ENCODE measurements around the gene NKAIN4.

Gene NKAIN4

GRCh38 chr20:63287697-63288580, 33.7 kb upstream of the NKAIN4 start:
- DNase-seq, result no peak

GRCh38 chr20:63286781-63287696, 32.8 kb upstream of the NKAIN4 start:
- no peak for DNase-seq

DNA sequence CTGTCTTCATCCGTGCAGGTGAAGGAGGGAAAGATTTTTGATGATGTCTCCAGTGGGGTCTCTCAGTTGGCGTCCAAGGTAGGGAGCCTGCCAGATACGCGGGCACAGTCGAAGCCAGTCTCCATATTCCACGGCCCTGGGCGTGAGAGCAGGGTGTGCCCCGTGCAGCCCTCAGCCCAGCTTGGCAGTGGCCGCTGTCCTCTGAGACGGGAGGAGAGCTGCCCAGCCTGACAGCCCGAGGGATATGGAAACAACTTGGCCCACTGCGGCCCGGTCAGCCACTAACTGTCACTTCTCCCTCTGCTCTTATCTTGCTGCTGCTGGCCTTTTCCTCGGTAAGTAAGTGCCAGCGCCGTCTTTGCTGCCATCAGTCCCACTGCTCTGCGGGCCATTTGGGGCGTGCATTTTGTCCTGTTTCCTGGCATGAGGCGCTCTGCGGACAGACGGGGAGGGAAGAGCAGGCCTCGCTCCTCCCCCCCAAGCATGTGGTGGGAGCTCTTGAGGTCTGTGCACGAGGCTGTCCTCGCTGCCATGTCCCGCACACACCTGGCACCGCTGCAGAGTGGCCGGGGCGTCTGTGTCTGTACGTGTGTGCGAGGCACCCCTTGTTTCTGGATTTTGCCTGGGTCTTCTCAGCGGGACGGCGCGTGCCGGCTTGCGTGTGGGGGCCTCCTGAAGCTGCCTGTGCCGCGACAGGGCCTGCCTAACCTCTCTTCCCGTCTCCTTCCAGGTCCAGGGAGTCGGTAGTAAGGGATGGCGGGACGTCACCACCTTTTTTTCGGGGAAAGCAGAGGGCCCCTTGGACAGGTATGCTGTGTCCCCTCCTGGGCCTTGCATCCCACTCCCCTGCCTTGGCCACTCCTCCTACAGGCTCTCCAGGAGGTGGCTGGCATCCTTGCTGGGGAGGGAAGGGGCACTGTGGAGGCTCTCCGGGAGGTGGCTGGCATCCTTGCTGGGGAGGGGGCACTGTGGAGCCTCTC, 31.7 kb upstream of the NKAIN4 start:
- no peak for DNase-seq

- no peak for DNase-seq
Measured at GRCh38 chr20:63284981-63285524, 30.8 kb upstream of the NKAIN4 start.

GRCh38 chr20:63284544-63284949, 30.3 kb upstream of the NKAIN4 start:
- no peak for DNase-seq

DNA sequence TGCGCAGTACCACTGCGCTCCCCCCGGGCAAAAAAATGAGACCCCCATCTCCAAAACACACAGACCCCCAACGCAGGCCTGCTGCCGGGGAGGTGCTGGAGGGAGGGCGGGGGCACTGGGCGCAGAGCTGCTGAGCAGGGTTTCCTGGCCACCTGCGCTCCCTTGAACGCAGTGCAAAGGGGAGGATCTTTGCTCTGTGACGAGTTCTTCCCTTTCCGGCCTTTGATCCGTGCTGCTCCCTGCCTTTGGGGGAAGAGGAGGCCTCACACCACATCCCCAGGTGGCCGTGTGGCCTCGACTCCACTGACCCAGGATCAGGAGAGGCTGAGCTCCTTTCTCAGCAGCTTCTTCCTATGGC, 29.8 kb upstream of the NKAIN4 start:
- DNase-seq, result no peak

DNA sequence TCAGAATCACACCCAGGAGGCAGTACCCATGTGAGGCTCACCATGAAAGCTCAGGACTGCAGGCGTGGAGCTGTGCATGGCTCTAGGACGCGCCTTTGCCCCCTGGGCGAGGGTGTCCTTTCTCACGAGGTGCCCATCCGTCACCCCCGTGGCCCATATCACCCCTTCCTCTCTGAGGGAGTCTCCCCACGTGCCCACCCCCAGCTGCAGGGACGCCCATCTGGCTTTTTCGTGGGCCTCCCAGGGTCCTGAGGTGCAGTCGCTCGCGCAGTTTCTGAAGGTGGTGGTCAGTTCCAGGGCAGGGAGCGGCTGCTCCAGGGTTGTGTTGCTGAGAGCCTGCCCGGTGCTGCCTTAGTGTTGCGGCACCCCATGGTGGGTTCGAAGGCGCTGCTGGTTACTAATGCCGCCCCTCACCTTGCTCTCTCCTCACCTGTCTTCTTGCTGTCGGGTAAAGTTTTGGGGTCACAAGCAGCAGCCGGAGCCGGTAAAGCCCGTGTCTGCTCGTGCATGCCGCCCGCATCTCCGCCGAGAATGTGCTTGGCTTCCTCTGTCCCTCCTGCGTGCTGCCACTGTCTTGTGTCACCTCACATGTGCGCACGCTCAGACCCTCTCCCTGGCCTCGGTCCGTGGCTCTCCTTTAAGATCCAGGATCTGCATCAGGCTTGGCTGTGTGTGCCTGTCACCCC, 29.3 kb upstream of the NKAIN4 start:
- DNase-seq, result no peak

- no peak for DNase-seq
Measured at GRCh38 chr20:63282946-63283345, 28.7 kb upstream of the NKAIN4 start.

DNA sequence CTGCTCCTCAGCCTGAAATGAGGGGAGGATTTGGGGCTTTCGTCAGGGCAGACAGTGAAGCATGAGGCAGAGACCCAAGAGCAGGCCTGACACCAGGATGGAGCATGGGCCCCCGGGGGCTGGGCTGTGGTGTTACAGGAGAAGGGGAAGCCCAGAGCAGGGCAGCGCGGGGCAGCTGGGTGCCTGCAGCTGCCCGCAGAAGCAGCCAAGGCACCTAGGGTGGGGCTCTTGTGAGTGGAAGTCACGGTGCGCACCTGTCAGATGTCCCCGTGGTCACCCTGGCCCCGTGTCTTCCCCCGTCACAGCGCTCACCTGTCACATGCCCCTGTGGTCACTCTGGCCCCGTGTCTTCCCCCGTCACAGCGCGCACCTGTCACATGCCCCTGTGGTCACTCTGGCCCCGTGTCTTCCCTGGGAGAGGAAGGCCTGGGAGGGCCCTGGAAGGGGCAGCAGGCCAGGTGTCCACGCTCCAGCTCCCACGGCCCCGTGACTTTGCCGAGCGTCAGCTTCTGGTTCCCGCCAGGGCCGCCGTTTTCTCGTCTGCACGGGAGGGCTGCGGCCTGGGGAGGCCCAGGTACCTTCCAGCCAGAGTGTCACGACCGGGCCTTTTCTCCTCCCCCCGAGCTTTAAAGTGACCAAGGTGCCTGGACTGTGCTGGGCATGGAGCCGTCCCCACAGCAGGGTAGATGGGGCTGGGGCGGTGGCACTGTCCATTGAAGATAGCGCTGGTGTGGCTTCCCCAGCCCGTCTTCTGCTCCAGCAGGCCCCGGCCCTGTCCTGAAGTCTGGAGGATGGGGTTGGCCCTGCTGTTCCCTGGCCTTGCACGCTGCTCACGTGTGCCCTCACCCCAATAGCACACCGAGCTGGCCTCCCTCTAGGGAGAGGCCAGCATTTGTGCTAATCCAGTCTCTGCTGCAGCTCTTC, 27.7 kb upstream of the NKAIN4 start:
- DNase-seq, result no peak

GRCh38 chr20:63280929-63281545, 26.8 kb upstream of the NKAIN4 start:
- DNase-seq, result no peak

- no peak for DNase-seq
Measured at GRCh38 chr20:63280371-63280770, 26.1 kb upstream of the NKAIN4 start.

DNA sequence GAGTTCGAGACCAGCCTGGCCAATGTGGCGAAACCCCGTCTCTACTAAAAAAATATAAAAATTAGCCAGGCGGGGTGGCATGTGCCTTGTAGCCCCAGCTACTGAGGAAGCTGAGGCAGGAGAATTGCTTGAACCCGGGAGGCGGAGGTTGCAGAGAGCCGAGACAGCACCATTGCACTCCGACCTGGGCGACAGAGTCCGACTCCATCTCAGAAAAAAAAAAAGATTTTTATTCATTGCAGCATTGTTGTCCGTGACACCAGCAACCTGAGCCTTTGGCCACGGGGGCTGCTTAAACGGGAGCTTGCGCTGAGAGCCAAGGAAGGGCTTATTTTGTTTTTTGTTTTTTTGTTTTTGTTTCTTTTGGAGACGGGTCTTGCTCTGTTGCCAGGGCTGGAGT, 25.7 kb upstream of the NKAIN4 start:
- DNase-seq, result no peak

- no peak for DNase-seq
Measured at GRCh38 chr20:63278661-63279060, 24.4 kb upstream of the NKAIN4 start.

DNA sequence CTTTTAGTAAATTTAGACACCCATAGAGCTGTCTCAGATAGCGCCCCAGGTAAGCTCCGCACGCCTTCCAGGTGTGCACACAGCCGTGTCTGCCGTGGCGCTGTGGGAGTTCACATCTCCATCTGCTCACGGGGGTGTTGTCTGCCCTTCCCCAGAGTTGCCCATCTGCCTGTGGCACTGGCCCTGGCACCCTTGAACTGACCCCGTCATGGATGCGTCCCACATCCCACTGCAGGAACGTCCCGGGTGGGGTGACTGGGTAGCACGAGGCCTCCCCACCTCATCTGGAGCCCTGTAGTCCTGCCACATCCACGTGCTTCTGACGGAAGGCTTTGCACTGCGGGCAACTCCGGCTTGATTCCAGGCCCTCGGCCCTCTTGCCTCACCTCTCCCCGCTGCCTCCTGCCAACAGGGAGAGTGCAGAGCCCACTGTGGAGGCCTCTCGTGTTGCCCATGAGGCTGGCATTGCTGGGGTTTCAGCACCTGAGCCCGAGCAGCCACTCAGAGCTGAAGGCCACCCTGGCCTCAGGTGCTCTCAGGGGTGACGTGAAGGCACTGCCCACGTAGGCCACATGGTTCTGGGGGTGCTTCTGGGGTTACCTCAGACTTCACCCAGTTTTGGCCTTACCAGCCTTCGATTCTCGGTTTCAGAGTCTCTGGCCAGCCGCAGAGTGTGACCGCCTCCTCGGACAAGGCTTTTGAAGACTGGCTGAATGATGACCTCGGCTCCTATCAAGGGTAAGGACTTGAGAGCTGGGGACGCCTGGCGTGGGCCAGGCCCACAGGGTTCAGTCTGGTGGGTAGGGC, 23.4 kb upstream of the NKAIN4 start:
- DNase-seq, result no peak

DNA sequence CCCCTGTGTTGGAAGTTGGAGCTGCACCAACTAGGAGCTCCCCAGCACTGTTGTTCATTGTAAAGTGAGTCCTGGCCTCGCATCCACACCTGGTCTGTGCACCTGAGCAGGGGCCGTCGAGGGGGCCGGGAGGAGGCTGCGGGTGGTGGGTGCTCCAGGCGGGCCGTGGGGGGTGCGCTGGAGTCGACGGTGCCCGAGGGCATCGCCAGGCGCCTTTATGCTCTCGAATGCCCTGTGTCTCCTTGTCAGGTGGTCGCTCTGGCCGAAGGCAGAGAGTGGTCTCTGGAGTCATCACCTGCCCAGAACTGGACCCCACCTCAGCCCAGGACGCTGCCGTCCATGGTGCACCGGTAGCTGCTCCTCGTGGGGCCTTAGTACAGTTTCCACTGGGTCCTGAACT, 22.7 kb upstream of the NKAIN4 start:
- no peak for DNase-seq

DNA sequence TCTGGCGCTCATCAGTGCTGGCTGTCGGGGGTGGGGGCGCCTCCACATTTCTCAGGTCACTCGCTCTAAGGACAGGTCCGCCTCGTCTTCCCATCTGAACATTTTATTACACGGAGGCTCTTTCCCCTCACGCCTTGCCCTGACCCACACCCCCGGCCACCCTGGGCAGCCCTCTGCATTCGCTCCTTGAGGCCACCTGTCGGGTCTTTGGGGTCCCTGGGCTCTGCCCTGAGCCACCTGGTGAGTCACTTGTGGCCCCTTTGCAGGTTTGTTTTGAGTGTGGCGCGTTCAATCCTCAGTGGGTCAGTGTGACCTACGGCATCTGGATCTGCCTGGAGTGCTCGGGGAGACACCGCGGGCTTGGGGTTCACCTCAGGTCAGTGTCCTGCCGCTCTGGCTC, 21.6 kb upstream of the NKAIN4 start:
- DNase-seq, result no peak

DNA sequence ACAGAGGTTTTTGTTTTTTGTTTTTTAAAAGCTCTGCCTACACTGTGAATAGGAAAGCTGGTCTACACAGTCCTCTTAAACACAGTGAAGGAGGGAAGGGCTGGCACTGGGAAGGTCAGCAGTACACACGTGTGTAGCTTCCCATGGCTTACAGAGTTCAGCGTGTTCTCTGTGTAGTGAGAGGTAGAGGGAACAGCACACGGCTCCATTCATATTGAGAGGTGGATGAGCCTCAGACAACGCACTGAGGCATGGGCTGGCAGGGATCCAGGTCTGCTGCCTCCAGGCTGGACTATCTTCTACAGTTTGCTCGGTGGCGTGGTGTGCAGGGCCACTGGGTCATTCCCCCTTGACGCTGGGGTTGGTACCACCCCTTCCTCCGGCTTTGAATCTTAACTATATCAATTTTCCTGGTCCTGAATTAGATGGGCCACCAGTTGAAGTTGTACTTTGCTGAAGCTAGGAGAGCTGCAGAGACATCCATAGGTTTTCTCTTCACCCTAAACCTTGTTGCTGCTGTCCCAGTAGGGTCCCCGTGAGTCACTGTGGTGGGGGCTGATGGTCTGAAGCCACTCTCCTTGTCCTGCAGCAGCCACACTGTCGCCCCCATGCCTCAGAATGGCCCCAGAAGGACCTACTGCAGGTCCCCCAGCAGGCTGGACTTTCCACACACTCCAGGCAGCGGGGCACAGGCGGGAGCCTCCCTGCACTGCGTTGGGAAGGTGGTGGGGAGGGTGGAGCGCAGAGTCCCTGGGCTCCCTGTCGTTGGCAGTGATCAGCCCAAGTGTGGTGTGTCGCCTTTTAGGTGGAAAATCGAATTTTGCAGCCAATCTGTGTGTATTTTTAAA, 20.3 kb upstream of the NKAIN4 start:
- no peak for DNase-seq

DNA sequence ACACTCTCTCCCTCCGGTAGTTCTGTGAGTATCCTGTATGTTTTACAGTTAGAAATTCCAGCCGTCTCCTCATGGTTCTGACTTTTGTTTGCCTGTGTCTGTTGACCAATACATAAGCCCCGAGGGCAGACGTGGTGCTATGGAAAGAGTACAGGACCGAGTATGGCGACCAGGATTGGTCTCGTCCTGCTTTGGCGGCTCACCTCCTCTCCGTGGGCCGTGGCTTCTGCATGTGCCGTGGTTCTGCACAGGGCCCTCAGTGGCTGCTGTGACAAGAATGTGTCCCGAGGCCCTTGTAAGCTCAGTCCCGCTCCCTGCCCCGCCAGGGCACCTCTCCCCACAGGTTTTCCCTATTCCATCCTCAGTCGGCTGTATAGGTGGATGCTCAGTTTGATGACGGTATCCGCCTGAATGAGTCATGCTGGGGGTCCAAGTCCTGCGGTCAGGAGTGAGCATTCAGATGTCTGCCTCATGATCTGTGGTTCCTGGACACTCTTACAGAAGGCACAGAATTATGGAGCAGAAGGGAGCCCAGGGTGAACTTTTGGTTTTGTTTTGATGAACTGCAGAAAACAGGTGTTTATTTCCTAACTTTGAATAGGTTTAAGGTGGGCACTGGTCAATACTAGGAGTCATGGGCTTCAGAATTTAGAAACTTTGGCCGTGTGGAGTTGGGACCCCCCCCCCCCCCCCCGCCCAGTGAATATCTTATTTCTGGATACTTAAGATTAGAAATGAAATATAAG, 19.5 kb upstream of the NKAIN4 start:
- DNase-seq, result no peak
